Ramos (cell line): Measurements from ENCODE around the gene P2RY14.

Experiments used
- in situ Hi-C: fragments of 300-500 bp; cut with MboI; formaldehyde crosslinking; loops from one replicate; pipeline ENCODE4 v1.14.3; 2022; ENCODE audit warnings: low sequenced_read_pairs; ENCODE audit not compliant: unreplicated experiment

P2RY14 gene

DNA sequence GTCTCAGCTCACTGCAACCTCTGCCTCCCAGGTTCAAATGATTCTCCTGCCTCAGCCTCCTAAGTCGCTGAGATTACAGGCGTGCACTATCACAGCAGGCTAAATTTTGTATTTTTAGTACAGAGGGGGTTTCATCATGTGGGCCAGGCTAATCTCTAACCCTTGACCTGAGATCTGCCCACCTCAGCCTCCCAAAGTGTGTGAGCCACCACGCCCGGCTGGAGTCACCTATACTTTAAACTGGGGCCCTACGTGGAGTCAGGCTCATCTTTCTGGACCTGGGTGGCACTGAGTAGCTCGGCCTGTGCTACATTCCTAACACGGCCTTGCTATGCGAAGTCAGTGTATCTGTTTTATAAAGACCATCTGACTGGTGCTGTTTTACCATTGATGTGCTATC lies 81.1 kb downstream of the P2RY14 start:
- in situ Hi-C loops = no loop called here

DNA sequence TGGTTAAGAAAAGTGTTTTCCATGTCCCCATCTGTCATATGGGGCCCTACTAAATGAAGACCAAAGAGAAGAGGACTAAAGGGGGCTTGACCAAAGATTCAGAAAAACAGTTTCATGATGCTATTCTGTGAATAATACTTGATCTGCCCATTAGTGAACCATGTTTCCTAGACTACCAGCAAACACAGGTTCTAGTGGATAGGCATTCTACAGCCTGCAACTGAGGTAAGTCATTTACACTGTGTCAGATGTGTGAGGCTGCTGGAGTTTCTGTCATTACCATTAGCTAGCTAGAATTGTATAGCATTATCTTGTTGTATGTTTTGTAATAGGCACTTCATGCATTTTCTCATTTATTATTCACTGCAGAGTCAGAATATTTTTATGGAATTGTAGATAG lies 81.9 kb downstream of the P2RY14 start:
- in situ Hi-C loops = no loop called here

DNA sequence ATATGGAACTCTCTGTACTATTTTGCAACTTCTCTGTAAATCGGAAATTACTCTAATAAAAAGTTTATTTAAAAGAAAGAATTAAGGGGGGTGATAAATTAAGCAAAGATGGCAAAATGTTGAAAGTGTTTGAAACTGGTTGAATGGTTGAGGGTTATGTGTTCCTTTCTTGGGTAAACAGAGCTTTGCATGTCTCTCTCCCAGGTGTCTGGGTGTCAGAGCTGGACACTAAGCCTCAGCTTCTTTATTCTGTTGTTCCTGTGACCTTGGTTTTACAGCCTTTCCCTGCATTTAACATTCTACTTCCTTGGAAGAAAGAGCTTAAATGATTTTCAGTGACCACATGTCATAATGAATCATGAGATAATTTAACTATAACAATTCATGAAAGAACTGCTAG lies 82.5 kb downstream of the P2RY14 start:
- in situ Hi-C loops = no loop called here

DNA sequence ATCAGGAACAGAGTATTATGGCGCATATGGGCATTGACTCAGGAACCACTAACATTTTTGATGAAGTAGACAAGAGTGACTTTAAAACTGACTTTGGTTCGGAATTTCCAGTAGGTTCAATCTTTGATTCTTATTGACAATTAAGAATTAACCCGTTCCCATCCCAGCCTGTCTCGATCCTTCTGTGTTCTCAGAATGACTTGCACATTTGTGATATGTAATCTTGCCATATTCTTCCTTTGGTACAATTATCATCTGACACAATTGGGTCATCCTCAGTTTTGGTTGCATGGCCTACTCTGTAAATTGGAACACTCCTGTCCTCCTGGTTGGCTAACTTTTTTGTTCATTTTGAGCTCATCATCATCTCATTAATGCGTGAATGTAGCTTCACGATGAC lies 85.8 kb downstream of the P2RY14 start:
- in situ Hi-C loops = no loop called here

DNA sequence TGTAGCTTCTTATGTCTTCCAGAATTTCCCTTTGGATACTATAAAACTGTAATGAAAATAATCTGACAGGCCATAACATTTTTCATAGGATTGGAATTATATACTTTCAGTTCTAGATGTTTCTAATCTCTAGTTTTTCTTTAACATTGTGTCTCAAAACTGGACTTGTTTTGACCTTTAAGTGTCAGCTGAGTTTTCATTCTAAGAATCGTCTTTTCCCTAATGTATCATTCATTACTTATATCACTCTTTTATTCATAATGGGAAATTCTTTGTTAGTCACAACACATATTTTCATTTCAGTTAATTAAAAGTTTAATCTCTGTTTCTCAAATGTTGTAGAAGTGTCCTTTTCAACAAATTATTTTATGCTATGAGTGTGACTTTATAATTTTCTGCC lies 87.2 kb downstream of the P2RY14 start:
- in situ Hi-C loops = no loop called here

DNA sequence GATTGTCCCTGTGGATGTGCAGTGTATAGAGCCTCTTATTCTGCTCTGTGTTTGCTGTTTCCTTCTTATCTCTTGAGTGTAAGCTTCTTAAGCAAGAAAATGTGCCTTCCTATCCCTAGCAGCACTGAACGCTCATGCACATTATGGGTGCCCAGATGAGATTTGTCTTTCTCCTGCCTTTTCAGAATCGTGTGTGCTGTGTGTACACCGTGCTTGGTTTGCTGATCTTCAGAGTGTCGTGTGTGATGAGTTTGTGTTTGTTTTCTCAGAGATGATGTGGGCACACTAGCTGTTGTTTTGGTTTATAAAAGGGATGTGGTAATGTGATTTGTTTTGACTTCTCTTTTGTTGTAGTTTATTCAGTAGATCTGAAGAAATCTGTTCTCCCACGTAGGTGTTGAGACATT lies 95.1 kb downstream of the P2RY14 start:
- in situ Hi-C loops = no loop called here

DNA sequence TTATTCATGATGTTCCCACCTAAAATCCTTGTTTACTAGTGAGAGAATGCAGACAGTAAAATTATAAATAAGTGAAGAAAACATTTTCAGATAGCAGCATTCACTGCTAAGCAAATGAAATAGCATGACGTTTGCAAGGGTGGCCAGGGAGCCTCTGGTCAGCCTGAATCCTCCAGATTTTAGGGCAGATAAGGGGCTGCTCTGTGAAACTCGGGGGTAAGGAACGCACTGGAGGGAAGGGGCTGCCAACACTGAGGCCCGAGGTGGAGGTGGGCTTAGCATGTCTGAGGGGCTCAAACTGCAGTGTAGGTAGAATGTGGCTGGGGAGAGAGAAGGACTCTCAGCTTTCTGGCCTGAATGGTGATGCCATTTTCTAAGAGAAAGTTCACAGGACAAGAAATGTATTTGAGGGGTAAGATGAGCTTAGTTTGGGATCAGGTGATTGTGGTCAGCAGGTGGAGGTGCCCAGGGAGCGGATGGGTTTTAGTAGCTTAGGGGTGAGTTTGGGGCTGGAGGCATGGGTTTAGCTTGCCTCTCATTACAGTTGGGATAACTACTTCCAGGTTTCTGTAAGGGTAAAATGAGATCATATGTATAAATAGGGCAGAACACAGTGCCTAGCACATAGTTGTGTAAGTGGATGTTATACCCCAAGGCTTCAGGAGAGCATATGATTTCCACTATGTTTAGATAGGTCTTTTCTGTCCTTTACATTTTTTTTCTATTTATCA lies 95.8 kb downstream of the P2RY14 start:
- in situ Hi-C loops = no loop called here

DNA sequence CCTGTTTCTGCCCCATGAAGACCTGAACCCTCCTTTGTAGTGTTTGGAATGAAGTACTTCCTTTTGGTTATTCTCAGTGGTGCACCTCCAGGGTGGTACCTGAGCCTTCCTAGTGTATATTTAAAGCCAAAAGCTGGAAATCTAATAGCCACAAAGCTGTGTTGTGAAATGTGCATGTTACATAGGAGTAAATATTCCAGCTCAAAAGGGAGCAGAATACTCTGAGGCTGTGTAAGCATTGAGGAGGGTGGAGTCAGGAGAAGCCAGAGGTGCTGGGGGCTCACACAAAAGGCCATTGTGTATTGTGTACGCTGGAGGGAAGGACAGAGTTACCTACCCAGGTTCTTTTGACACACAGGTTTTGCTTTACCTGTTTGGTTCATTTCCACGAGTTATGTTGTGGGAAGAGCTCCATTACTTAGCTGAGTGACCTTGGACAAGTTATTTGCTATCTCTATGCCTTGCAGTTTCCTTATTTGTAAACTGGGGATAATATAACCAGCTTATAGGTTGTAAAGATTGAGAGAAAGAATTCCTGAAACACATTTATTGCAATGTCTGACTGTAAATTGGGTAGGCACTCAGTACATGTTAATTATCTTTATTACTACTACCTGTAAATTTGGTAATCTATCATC lies 100.0 kb downstream of the P2RY14 start:
- in situ Hi-C loops = no loop called here

DNA sequence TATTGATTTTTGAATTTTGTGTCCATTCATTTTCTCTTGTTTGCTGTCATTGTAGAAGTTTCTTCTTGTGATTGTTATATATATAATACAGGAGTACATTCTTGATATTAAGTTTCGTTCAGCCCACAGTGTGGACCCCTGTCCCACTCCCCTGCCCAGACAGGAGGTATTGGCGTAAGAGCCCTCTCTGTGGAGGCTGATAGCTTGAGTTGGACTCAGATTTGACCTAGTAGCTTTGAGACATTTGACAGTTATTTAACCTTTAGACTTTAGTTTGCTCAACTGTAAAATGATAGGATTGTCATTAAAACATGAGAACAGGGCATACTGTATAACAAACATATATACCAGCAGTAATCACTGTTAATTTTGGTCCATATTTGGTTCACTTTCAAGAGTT lies 102.4 kb downstream of the P2RY14 start:
- in situ Hi-C loops = no loop called here

DNA sequence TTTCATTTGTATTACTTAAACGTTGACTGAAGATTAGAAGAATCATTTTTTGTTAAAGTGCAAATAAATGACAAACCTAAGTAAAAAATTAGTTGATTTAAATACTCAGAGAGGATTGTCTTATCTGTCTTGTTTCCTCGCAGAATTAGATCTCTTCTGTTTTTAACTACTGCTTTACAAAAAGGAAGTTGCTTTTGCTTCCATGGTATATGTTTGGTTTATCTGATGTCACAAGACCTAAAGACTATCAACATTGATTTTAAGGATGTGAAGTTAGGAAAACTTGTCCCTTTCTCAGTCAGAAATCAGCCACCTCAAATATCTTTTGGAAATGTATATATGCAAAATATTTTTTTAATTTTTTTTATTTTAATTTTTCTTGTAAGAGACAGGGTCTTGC lies 104.0 kb downstream of the P2RY14 start:
- in situ Hi-C loops = loop anchor here (25.0 kb wide), 1 partner anchor 663 kb away; no protein-coding TSS in a partner anchor

DNA sequence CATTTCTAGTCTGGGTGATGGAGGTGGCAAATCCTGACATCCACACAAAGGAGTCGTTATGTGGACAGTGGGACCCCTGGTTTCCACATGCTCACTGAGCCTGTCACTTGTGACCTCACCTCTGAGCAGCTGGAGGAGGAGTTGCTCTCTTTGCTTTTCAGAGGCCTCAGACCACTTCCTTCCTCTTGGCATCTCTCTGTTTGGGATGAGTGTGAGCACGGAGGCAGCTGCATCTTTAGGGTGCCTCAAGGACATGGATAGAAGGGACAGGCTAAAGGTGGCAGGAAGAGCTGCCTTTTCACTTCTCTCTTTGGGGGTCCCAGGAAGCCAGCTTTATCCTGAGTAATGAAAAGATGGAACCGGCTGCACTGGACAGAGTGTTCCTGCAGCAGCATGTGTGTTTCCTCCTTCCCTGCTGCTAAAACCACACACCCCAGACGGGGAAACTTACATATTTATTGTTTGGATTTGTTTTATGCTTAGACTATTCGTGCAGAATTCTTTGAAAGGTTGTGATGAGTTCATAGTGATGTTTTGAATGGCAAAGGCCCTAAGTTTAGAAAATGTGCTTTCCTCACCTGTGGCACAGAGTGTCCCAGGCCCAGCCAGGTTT lies 107.1 kb downstream of the P2RY14 start:
- in situ Hi-C loops = loop anchor here (25.0 kb wide), 1 partner anchor 666 kb away; no protein-coding TSS in a partner anchor

DNA sequence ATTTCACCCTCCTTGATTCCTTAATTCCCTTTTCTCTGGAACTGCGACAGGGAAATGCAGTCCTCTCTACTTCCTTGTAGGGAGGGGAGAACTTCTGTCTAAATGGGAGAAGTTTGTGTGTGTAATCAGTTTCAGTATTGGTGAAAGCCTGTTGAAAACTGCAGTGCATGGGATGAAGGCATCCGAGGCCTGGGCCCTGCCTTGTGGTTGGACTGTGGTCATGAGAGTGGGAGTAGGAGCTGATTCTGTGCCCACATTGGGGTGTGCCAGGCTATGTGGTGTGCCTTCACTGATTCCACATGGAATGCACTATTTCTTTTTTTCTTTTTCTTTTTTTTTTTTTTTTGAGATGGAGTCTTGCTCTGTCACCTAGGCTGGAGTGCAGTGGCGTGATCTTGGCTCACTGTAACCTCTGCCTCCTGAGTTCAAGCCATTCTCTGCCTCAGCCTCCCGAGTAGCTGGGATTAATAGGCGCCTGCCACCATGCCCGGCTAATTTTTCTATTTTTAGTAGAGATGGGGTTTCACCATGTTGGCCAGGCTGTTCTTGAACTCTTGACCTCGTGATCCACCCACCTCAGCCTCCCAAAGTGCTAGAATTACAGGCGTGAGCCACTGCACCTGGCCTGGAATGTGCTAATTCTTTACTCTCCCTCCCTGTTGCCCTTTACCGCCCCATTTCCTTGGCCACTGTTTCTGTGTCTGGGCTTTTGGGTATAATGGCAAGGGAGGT lies 108.2 kb downstream of the P2RY14 start:
- in situ Hi-C loops = loop anchor here (10.0 to 25.0 kb wide), 2 partner anchors 115 to 667 kb away; no protein-coding TSS in a partner anchor

DNA sequence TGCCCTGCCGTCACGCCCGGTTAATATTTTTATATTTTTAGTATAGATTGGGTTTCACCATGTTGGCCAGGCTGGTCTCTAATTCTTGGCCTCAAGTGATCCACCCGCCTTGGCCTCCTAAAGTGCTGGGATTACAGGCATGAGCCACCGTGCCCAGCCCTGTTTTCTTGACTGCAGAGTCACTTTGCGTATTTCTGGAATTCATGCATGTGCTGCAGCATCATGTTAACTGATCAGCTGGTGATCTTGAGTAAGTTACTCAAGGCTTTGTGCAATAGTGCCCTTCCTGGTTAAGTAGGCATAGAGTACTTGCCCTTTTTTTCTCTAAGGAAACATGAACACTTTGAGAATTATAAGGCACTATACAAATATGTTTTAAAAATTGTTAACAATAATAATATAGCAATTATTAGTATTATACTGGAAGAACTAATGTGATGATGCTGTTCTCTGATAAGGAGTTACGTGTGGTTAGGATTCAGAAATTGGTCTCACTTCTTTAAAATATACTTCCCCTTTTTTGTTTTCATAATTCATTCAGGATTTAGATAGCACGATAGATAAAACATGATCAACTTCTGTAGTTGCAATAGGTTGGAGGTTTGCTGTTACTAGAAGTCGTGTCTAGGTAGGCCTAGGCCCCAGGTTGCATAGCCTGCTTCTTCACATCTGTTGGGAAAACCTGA lies 108.9 kb downstream of the P2RY14 start:
- in situ Hi-C loops = loop anchor here (10.0 to 25.0 kb wide), 2 partner anchors 115 to 668 kb away; no protein-coding TSS in a partner anchor

DNA sequence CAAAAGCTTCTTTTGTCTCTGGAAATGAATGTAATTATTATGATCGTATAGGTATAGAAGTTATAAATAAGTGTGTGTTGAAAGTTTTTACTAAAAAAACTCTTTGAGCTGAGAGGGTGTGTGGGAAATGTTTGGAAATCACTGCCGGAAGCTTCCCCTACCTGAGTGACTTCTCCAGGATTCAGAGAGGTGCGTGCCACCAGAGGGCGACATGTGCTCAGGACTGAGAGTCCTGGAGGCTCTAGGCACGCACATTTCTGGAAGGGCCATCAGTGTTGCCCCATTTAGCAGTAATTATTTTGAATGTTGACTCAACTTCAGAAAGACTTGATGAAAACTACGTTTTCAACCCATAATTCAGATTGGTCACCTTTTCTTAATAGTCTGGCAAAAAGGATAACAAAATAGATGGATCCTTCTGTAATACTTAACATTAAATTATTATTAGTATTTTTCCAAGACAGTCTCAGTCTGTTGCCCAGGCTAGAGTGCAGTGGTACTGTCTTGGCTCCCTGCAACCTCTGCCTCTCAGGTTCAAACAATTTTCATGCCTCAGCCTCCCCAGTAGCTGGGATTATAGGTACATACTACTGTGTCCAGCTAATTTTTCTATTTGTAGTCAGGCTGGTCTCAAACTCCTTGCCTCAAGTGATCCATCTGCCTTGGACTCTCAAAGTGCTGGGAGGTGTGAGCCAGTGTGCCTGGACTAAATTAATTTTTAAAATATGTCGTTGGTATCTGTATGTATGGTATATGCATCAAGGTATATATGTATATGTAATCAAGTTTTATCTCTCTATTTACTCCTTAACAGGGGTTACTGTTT lies 109.9 kb downstream of the P2RY14 start:
- in situ Hi-C loops = loop anchor here (10.0 to 25.0 kb wide), 2 partner anchors 116 to 669 kb away; no protein-coding TSS in a partner anchor

DNA sequence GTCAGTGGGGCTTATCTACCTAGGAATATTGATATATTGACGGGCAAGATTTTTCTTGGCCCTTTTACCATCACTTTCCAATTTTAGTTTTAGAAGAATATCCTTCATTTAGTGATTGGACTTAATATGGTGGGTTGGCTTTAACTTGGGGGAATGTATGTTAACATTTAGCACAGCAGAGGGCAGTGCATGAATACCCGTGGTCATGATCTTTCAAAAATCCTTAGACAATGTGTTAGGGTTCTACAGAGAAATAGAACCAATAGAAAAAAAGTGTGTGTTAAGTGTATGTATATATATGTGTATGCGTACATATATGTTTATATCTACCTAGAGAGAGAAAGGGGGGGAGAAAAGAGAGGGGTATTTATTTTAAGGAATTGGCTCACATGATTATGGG lies 112.2 kb downstream of the P2RY14 start:
- in situ Hi-C loops = loop anchor here (10.0 to 25.0 kb wide), 2 partner anchors 119 to 671 kb away; no protein-coding TSS in a partner anchor

DNA sequence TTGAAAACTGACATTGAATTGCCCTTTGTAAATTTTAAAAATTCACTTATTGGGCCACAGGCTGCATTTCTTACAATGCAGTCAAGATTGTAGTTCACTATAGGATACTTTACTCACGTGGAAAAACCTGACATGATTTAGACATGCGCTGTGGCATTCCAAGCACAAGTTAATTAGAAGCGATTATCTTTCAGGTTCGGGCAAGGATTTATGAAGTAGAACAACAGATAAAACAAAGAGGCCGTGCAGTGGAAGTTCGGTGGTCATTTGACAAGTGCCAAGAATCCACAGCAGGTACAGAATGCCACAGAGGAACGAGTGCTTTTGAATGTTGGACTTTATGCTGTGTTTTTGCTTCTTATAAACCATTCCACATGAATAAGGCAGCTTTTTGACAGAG lies 113.1 kb downstream of the P2RY14 start:
- in situ Hi-C loops = loop anchor here (10.0 to 25.0 kb wide), 2 partner anchors 120 to 672 kb away; no protein-coding TSS in a partner anchor
